Measurements from ENCODE around the gene SPSB2.
A peak's percentile ranks its signal among the peaks of the same experiment; 100 is the strongest.
"Not testable (repeated sequence)": the region's sequence is repeated elsewhere in the genome, so short reads cannot be mapped to it uniquely, and the experiment has no call there.

Gene SPSB2

GRCh38 chr12:6899837-6900519, 26.9 kb upstream of the SPSB2 start:
- no peak for DNase-seq

GRCh38 chr12:6899427-6899826, 26.3 kb upstream of the SPSB2 start:
- no peak for DNase-seq

- no peak for DNase-seq
Observed at GRCh38 chr12:6896846-6897435, 23.8 kb upstream of the SPSB2 start.

GRCh38 chr12:6894321-6894720, 21.2 kb upstream of the SPSB2 start:
- no peak for DNase-seq

GRCh38 chr12:6892683-6893082, 19.6 kb upstream of the SPSB2 start:
- DNase-seq: not testable (repeated sequence)

- no peak for DNase-seq
Observed at GRCh38 chr12:6891646-6892001, 18.5 kb upstream of the SPSB2 start.

- peak; percentile 100 for DNase-seq
Observed at GRCh38 chr12:6890789-6891645, 17.9 kb upstream of the SPSB2 start.

GRCh38 chr12:6889775-6890573, 16.9 kb upstream of the SPSB2 start:
- not testable (repeated sequence) for DNase-seq

GRCh38 chr12:6888794-6889193, 15.7 kb upstream of the SPSB2 start:
- DNase-seq: not testable (repeated sequence)

GRCh38 chr12:6888360-6888759, 15.3 kb upstream of the SPSB2 start:
- no peak for DNase-seq

- no peak for DNase-seq
Observed at GRCh38 chr12:6887460-6887859, 14.4 kb upstream of the SPSB2 start.

GRCh38 chr12:6886206-6886999, 13.3 kb upstream of the SPSB2 start:
- not testable (repeated sequence) for DNase-seq

GRCh38 chr12:6884539-6884938, 11.4 kb upstream of the SPSB2 start:
- no peak for DNase-seq

GRCh38 chr12:6883683-6884082, 10.6 kb upstream of the SPSB2 start:
- no peak for DNase-seq

- no peak for DNase-seq
Observed at GRCh38 chr12:6883252-6883651, 10.1 kb upstream of the SPSB2 start.

- DNase-seq: not testable (repeated sequence)
Observed at GRCh38 chr12:6879824-6880223, 6.7 kb upstream of the SPSB2 start.

GRCh38 chr12:6874015-6874368, 889 bp upstream of the SPSB2 start:
- DNase-seq: not testable (repeated sequence)

- peak; percentile 88 for DNase-seq
Observed at GRCh38 chr12:6872073-6873048, 742 bp downstream of the SPSB2 start.

- DNase-seq: peak; percentile 47
Observed at GRCh38 chr12:6871052-6871957, 1.8 kb downstream of the SPSB2 start.

GRCh38 chr12:6870304-6870703, 2.8 kb downstream of the SPSB2 start:
- DNase-seq: not testable (repeated sequence)
